WTC11 (cell line): ENCODE results near the gene NUP98.
"Not testable (repeated sequence)": the region's sequence is repeated elsewhere in the genome, so short reads cannot be mapped to it uniquely, and the experiment has no call there.

Source experiments
- CTCF ChIP-seq: fragments of 200-600 bp; IDR thresholded peaks from 2 replicates; pipeline ENCODE4 v1.8.0; 2022; ENCODE audit warnings: antibody characterized with exemption
- ETV6 ChIP-seq: sonication (generic); formaldehyde crosslinking; IDR thresholded peaks from 2 replicates; pipeline ENCODE4 v1.8.1; 2022; ENCODE audit warnings: mild to moderate bottlenecking, missing genetic modification reagents
- PRDM15 ChIP-seq: sonication (generic); formaldehyde crosslinking; IDR thresholded peaks from 2 replicates; pipeline ENCODE4 v1.8.0; 2022; ENCODE audit warnings: missing genetic modification reagents
- TP53 ChIP-seq: sonication (generic); formaldehyde crosslinking; IDR thresholded peaks from 2 replicates; pipeline ENCODE4 v1.8.1; 2023; ENCODE audit warnings: mild to moderate bottlenecking, missing genetic modification reagents
- USF2 ChIP-seq: sonication (generic); formaldehyde crosslinking; IDR thresholded peaks from 2 replicates; pipeline ENCODE4 v1.8.1; 2023; ENCODE audit warnings: mild to moderate bottlenecking, missing genetic modification reagents, moderate library complexity

GRCh38 chr11:3657331-3657730 lies 140.0 kb downstream of the NUP98 start:
- not testable (repeated sequence) for TF ChIP-seq TP53 (CRISPR knock-in tag); ETV6 (CRISPR knock-in tag); CTCF; USF2; PRDM15 (CRISPR knock-in tag)
